Skin epidermis (tissue), 12 donors: ENCODE measurements around the gene LINC01488.

Experiments used
- H3K27ac ChIP-seq, 21 experiments: fragments of 200-600 bp; sonication (generic) in 11 of 21; one replicate each; pipeline ENCODE4 v1.5.0; 2020; ENCODE audit warnings: mild to moderate bottlenecking in 3 of 21, inconsistent platforms in 2 of 21, moderate library complexity in 2 of 21
- H3K4me3 ChIP-seq, 7 experiments: fragments of 200-600 bp; sonication (generic) in 2 of 7; one replicate each; pipeline ENCODE4 v1.5.0; 2020; ENCODE audit warnings: inconsistent platforms in 2 of 7, mild to moderate bottlenecking in 2 of 7, moderate library complexity in 1 of 7

The LINC01488 gene

DNA sequence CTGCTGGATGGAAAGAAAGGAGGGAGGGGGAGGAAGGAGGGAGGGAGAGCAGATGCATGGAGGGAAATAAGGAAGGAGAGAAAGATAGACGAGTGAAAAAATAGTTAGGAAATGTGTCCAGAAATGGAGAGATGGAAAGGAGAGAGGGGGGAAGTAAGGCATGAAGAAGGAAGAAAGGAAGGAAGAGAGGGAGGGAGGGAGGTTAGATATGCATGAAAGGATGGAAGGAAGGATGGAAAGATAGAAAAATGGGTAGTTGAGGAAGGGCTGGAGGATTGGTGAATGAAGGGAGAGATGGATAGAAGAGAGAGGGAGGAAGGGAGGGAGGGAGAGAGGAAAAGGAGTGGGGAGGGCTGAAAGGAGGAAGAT is 19.6 kb downstream of the LINC01488 start:
- Histone ChIP-seq H3K27ac (no peak overlapping the region), H3K4me3 (no peak overlapping the region)

DNA sequence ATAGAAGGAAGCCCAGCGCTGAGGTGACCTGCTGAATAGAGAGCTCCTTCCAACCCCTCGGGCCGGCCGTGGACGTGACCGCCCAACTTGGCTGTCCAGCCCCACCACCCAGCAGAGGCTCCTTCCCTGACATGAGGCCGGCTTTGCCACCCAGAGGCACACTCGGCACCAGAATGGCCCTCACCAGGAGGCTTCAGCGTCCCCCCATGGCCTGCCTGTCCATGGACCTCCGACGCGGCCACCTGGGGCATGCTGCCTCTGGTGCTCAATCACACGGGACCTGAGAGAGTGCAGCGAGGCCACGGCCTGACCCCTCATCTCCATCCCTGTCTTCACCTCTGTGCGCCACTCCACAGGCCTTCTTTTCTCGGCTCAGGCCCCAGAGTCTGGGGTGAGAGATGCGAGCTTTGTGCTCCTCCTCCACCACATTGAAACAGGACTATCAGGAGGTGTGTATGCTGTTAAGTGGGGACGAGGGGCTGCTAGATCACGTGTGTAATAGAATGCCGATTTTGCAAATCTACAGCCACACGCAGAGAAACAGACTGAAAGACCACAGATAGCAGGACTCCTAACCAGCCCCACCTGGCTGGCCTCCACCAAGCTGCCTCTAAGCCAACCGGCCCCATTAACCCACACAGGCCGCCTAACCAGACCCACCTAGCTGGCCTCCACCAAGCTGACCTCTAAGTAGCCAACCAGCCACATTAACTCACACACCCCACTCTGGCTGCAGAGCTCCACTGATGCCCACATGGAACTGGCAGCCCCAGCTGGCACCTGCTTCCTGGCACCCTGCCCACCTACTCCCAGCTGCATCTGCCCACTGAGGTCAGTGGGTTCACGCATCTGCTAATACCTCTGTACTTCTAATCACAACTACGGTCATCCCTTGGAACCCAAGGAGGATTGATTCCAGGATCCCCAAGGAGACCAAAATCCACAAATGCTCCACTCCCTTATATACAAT is 20.7 kb downstream of the LINC01488 start:
- no peak overlapping the region for H3K27ac ChIP-seq
- H3K4me3 ChIP-seq = no peak overlapping the region

DNA sequence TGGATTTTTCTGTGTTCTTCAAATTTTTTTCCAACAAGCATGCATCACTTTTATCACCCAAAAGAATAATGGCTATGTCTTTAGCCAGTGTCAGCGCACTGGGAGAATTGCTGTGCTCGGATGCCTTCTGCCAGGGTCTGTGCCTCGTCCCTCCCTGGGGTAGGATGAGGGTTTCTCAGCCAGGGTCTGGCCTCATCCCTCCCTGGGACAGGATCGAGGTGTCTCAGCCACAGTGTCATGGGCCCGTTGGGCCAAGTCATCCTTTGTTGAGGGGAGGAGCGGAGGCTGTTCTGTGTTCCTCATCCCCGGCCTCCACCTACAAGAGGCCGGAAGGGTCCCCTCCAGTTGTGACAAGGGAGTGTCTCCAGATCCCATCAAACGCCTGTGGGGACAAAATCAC is 22.7 kb downstream of the LINC01488 start:
- Histone ChIP-seq H3K4me3 (no peak overlapping the region), H3K27ac (no peak overlapping the region)

DNA sequence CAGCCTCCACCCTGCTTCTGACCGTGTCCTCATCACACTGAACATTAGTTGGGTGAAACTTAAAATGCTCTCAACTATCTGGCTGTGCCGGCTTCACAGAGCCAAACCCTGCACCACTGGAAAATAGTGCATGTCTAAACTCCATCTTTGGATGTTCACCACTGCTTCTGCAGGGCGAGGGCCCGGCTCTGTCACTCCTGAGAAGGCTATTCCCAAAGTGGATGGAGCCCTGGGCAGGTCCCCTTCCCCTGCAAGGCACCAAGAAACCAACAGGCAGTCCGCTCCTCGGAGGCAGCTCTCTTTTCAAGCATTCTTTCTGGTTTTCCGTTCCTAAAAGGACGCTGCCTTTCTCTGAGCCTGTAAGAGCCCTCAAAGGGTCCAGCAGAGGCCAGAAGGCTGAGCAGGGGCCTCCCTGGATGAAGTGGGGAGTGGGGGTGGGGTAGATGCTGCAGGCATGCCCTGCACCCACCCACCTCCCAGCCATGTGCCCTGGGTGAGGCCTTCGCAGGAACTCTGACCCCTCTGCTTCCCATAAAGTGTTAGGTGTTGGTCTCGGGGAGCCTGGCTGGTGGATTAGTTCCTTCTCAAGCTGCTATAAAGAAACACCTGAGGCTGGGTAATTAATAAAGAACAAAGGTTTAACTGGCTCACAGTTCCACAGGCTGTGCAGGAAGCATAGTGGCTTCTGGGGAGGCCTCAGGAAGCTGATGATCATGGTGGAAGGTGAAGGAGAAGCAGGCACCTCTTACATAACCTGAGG is 23.3 kb downstream of the LINC01488 start:
- no peak overlapping the region for H3K27ac ChIP-seq
- H3K4me3 ChIP-seq = no peak overlapping the region

DNA sequence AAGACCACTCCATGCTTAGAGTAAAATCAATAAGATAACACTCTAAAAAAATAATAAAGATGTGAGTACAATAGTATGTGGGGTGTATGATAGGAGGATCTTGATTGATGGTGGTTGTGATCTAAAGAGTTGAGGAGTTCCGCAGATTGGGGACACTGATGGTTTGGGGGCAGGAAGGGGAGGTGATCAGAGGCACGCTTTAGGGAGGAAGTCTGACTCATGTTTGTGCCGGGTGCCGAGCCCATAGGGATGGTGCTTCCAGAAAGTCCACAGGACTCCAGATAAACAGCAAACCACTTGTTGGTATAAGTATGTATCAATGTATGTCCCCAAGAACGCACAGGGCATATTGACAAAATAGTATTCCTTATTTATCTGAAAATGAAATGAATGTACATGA is 27.5 kb downstream of the LINC01488 start:
- no peak overlapping the region for H3K27ac ChIP-seq
- no peak overlapping the region for H3K4me3 ChIP-seq

DNA sequence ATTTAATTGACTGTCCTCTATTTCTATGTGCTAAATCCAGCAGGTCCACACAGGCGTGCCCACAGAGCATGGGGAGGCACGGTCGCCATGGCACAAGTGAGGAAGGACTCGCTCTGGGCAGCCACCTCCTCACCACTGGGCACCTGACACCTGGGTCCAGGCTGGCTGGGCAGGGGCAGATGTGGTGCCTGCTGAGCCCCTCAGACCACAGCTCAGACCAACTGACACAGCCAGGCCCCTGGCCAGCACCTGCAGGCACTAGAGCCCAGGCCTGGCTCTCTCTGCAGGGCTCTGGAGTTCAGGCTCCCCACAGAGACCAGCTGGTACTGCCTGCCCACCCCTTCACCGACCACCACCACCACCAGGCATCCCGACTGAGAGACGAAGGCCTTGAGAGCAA is 27.9 kb downstream of the LINC01488 start:
- Histone ChIP-seq H3K4me3 (no peak overlapping the region), H3K27ac (no peak overlapping the region)

DNA sequence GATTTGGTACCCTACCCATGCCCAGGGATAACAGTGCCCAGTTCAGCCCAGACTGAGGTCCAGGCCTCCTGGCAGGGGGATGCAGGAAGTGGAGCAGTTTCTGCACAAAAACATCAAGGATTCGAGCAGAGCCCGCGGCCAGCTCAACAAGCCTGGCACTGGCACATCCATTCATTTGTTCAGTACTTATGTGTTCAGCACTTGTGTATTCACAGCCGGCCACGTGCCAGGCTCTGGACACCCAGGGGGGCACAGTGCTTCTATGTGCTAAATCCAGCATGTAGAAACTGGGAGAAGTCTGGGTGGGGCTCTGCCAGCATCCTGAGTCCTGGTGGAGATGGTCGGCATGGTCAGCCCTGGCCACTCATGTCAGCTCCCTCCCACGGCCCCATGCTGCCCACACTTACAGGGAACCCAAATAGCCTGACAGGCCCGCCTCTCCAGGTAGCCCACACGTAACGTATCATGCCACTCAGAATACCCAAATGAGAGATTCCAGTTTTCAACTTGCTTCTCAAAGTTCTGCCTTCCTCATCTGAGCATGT is 28.5 kb downstream of the LINC01488 start:
- Histone ChIP-seq H3K27ac (no peak overlapping the region), H3K4me3 (no peak overlapping the region)

DNA sequence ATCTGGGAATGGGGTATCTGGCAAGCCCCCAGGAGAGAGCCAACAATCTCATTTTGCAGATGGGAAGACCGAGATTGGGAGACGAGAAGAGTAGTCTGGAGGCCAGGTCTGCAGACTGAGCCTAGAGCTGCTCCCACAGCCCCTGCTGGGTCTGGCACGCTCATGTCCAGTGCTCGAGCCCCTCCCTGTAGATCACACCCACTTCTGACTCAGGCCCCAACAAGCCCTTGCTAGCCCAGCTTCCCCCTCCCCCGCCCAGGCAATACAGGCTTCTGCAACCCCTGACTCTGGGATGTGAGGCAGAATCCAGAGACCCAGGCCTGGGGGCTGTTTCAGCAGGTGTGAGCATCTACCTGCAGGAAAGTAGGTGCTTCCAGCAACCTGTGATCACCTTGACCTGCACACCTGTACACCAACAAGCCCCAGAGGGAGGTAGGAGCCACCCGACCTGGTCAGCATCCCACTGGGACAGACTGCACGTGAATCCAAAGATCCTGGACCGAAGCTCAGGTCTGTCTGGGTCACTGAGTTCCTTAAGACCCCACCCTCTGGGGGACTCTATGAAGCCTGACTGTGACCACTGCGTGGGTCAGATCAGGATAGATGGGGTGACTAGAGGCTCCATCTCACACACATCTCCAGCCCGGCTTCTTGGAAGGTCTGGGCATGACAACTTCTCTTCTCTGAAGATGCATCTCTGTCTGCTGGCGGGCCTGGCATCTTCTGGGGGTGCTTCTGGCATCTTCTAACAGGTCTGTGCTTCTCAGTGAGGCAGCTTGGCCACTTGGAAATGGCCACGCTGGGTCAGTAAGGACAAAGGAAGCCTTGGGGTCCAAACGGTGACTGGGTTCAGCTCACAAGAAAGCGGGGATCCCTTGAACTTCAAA is 29.3 kb downstream of the LINC01488 start:
- H3K27ac ChIP-seq = no peak overlapping the region
- no peak overlapping the region for H3K4me3 ChIP-seq

DNA sequence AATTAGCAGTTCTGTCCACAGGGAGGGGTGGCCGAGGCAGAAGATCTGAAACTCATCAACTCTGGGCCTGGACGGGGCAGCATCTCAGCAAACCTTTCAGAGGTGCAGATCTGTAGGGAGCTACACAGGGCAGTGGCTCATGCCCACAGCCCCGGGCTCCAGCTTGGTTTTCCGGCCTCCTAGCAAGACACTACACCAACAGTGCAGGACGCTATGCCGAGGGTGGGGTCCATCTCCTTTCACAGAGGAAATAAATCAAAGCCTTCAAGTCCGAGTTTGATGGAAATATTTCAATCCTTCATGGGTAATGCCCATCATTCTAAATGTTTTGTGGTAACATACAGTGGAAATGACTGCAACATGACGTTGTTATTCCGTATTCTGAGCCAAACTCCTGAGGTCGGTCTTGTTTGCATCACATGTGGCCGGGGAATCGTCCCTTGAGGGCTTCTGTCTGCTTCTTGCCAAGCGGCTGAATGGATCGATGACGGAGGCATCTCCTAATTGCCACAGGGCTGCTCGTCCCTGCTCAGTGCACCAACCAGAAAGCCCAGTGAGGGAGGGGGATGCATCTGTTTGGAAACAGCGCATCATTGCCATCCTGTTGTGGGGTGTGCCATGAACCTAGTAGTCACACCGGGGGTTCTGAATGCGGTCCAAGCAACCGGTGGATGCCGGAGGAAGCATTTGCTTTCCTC is 30.0 kb downstream of the LINC01488 start:
- H3K4me3 ChIP-seq = no peak overlapping the region
- H3K27ac ChIP-seq = no peak overlapping the region

DNA sequence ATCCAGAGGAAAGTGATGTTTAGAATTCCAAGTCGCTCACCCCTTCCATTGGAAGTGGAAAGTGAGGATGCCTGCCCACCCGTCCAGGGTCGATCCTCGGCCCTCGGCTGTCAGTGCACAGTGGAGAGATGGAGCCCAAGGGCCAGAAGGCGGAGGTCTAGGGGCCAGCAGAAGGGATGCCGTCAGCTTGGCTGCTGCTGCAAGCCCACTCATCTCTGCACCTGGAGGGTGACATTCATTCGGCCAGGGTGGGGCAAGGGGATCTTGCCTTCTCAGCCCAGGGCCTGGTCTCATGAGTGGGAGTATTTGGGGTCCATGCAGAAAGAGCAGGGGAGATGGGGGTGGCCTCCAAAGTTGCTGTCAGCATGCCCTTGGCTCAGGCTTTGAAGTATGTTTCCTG is 30.7 kb downstream of the LINC01488 start:
- Histone ChIP-seq H3K27ac (no peak overlapping the region), H3K4me3 (no peak overlapping the region)

DNA sequence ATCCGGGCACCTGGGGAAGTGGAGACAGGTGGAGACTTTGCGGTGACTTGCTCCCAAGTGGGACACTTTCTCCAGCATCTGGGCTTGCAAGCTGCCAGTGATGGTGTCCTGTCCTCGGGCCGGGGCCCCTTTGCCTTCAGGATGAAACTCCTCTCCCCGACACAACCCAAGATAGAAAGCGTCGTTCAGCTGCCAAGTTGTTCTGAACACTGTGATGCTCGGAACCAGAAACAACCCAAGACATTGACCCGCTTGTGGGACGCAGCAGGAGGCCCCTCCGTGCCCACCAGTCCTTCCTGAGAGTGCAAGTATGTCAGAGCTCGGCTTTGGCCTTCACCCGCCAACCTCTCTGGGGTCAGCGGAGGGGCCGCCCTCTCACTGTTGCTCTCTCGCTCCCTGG is 31.3 kb downstream of the LINC01488 start:
- no peak overlapping the region for H3K27ac ChIP-seq
- no peak overlapping the region for H3K4me3 ChIP-seq

DNA sequence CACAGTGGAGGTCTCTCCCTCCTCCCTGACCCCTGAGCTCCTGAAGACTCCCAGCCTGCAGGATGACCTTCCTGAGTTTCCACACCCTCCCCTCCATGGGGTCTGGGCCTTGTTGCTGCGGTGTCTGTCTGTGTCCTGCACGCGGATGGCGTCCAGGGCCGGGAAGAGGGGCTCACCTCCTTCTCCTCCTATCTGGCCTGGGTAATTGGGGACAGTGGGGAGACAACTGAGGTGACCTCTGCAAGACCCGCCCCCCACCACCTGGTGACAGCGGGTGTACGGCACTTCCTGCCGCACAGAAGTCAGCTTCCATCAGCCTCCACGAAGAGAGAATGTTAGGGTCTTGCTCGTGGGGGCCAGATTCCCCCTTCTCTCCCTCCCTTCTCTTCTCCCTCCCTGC is 31.7 kb downstream of the LINC01488 start:
- H3K4me3 ChIP-seq = no peak overlapping the region
- H3K27ac ChIP-seq = no peak overlapping the region

DNA sequence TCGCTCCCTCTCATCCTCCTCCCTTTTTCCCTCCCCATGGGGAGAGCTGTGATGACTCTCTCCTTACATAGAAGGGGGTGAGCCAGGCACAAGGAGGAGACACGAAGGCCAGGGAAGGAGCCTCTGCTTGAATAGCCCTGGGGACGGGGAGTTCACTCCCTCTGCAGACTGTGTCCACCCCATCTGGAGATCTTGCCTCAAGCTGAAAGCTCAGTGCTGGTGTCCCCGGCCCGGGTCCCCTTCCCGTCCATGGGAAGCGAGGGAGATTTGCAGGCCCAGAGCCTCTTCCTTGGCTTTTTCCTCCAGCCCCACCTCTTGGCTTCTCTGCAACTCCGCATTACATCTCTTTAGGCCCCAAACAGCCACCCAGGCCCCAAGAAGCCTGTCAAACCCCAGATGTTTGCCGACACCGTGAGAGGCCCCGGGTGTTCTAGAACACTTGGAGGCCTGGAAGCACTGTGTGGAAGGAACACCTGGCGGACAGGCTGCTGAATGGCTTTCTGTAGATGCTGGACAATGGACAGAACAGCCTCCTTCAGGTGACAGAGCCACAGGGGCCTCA is 32.3 kb downstream of the LINC01488 start:
- Histone ChIP-seq H3K4me3 (no peak overlapping the region), H3K27ac (no peak overlapping the region)

DNA sequence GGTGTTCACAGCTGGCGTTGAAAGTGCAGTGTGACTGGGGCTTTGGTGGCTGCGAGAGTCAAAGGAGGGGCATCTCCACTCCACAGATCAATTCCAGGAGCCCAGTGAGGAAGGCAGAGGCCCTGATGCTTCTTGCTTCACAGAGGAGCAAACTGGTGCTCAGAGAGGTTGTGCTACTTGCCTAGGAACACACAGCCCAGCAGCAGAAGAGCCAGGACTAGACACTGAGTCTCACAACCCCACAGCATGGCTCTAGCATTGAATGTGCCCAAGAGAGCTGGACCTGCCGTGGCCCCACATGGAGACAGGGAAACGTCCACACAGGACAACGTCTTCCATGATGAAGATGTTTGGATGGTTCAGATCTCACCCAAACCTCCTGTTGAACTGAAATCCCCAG is 33.3 kb downstream of the LINC01488 start:
- H3K27ac ChIP-seq = no peak overlapping the region
- H3K4me3 ChIP-seq = no peak overlapping the region

DNA sequence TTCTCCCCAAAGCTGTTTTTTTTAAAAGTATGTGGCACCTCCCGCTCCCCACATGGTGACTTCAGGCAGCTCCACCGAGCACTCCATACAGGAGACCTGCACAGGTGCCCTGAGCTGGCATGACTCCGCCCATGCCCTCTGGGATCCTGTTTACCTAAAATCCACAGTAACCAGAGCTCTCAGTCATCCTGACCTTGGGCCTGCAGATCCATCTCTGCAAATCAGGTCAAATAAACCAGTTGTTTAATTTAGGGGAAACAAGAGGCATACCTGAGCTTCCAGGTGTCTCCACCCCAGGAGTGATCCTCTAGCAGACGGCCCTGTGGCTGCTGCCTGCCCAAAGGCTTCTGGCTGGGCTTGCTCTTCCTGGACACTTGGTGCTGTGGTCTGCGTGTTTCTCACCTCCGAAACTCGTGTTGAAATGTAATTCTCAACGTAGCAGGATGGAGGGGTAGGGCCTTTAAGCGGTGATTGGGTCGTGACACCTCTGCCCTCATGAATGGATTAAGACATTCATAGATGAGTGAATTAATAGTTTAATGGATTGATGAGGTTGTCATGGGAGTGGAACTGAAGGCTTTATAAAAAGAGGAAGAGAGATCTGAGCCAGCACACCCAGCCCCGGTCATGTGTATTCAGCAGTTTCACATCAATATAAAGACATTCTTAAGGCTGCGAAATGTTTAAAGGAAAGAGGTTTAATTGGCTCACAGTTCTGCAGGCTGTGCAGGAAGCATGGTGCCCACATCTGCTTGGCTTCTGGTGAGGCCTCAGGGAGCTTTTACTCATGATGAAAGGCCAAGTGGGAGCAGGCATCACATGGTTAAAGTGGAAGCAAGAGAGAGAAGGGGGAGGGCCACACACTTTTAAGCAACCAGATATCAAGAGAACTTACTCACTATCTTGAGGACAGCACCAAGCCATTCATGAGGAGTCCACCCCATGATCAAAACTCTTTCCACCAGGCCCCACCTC is 34.1 kb downstream of the LINC01488 start:
- Histone ChIP-seq H3K4me3 (no peak overlapping the region), H3K27ac (no peak overlapping the region)

DNA sequence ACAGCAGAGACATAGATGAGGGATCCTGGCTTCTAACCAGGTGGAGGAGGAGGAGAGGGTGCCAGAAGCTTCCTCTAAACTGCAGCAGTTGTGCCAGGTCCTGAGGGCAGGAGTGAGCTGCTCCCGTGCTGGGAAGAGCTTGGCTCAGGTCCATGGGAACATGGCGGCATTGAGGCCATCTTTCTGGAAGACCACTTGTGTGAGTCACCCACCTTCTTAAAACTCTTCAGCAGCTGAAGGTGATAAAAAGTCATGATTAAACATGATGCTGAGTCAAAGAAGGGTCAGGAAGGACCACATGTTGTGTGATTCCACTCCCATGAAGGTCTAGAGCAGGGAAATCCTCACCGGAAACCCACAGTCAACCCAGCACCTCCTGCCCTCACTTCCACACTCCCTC is 35.1 kb downstream of the LINC01488 start:
- H3K4me3 ChIP-seq = no peak overlapping the region

DNA sequence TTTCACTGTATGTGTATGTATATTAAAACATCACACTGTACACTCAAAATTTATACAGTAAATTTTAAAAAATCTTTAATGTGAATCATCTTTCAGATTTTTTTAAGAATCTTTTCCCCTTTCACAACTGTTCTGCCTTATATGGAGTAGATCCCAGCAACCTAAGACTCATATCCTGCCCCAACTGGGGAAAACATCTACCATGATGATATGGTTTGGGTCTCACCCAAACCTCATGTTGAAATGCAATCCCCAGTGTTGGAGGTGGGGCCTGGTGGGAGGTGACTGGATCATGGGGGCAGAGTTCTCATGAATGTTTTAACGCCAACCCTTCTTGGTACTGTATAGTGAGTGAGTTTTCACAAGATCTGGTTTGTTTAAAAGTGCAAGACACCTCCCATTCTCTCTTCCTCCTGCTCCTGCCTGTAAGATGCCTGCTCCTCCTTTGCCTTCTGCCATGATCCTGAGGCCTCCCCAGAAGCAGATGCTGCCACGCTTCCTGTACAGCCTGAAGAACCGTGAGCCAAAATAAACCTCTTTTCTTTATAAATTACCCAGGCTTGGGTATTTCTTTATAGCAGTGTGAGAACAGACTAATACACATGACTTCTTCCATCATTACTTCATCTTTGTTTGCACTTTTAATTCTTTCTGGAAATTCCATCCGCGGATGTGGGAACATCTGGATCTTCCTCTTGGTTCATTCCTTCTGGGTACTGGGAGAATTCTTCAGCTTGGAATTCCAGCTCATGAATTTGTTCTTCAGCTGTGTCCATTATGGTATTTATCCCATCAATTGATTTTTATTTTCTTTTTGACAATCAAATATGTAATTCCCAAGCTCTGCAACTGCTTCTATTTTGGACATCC is 36.9 kb downstream of the LINC01488 start:
- Histone ChIP-seq H3K4me3 (no peak overlapping the region), H3K27ac (no peak overlapping the region)

More for the DNA sequence above, 35.1 kb downstream of the LINC01488 start:
- H3K27ac ChIP-seq = no peak overlapping the region
